Immature natural killer cell (primary cell): Measurements from ENCODE around the gene CACFD1. TPM values are rescaled to one million over a fixed set of nuclear protein-coding genes. Genes with fewer than 3 reads are reported as not detected.

Experiments used
- DNase-seq, 3 donors: peaks; one replicate each; pipeline ENCODE4 v3.0.0; 2022; ENCODE audit warnings: mixed read lengths in 1 of 3
- H3K27ac Mint-ChIP-seq, 6 donors: one replicate each; pipeline ENCODE4 v1.8.0; 2020; ENCODE audit warnings: mixed read lengths in 6 of 6, mild to moderate bottlenecking in 5 of 6, inconsistent platforms in 4 of 6, moderate library complexity in 3 of 6
- H3K27me3 Mint-ChIP-seq, 3 donors: one replicate each; pipeline ENCODE4 v1.8.0; 2020 to 2021; ENCODE audit warnings: low read depth in 3 of 3, mild to moderate bottlenecking in 3 of 3, mixed read lengths in 3 of 3, moderate library complexity in 3 of 3, inconsistent platforms in 1 of 3
- H3K36me3 Mint-ChIP-seq, 3 donors: one replicate each; pipeline ENCODE4 v1.8.0; 2020; ENCODE audit warnings: mixed read lengths in 3 of 3, inconsistent platforms in 2 of 3, mild to moderate bottlenecking in 2 of 3
- H3K4me1 Mint-ChIP-seq, 2 donors: one replicate each; pipeline ENCODE4 v1.8.0; 2020; ENCODE audit warnings: inconsistent platforms in 2 of 2, mild to moderate bottlenecking in 2 of 2, mixed read lengths in 2 of 2, moderate library complexity in 1 of 2
- H3K4me3 Mint-ChIP-seq, 5 donors: one replicate each; pipeline ENCODE4 v1.8.0; 2020; ENCODE audit warnings: mild to moderate bottlenecking in 5 of 5, mixed read lengths in 5 of 5, inconsistent platforms in 3 of 5, moderate library complexity in 3 of 5
- H3K9me3 Mint-ChIP-seq, 6 donors: one replicate each; pipeline ENCODE4 v1.8.0; 2020; ENCODE audit warnings: mild to moderate bottlenecking in 6 of 6, mixed read lengths in 6 of 6, inconsistent platforms in 4 of 6, moderate library complexity in 3 of 6
- polyA plus RNA-seq, 3 donors: library from polyadenylated mRNA; unstranded; fragments of 300-500 nt; fragmentation: Illumina TruSeq; gene quantifications; one replicate each; pipeline ENCODE4 v1.2.3, GENCODE V29; 2021

Gene CACFD1
- polyA plus RNA-seq, 3 donors from 2014 or later, result 5.3 to 11.3 (median 7.4) TPM

DNA sequence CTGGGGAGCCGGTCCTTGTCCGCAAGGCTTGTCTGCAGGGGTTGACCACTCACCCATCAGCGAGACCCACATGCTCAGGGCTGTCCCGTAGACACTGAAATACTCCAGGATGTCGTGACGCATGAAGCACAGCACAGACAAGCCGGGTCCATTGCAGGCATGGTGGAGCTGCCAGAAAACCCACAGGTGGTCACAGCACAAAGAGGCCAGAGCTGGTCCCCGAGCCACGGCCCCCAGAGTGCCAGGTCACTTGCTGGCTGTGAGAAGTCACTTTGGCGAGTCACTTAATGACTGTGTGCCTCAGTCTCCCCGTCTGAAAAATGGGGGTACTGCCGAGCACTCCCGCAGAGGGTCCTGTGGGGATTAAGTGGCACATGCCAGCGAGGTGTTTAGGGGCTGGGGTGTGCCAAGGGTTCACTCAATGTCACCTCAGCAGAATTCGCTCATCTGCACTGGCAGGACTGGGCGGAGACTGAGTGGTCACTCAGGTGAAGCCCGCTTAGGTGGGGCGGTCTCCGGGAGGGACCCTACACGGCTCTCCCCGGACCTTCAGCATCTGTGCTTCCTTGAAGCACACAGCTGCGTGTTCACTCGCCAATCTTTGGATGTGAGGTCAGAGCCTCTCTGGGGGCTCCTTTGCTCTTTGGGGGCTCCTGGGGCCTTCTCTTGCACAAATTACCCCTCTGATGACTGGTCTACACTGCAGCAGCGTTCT lies 60.5 kb downstream of the CACFD1 start:
- Mint-ChIP-seq H3K4me3 (no peak overlapping the region), H3K4me1 (no peaks in the 10 kb centered on the region), H3K9me3 (no peaks in the 10 kb centered on the region), H3K36me3 (no peaks in the 10 kb centered on the region), H3K27ac (no peak overlapping the region), H3K27me3 (peaks cover 1 to 3% (median 2%) of the 10 kb centered on the region in 3 donors)
- no peak for DNase-seq

Other genes with a start within 250 kb of the CACFD1 start
- under 1 TPM in 1 of 3 donors, not detected in 2; 0.03 TPM for gene ABO, start 184.8 kb upstream of the CACFD1 start, polyA plus RNA-seq
- gene SURF6, start 123.8 kb upstream of the CACFD1 start, polyA plus RNA-seq, result 10 to 100 TPM in 1 of 3 donors, 1 to 10 TPM in 2; 3.0 to 15.5 (median 5.7) TPM
- 10 to 100 TPM in 1 of 3 donors, 1 to 10 TPM in 2; 5.2 to 27.4 (median 7.0) TPM for gene MED22, start 111.8 kb upstream of the CACFD1 start, polyA plus RNA-seq
- gene RPL7A, start 111.8 kb upstream of the CACFD1 start, polyA plus RNA-seq, result 100 to 1,000 TPM; 459 to 791 (median 622) TPM
- gene SURF1, start 103.5 kb upstream of the CACFD1 start, polyA plus RNA-seq, result 100 to 1,000 TPM; 104 to 153 (median 131) TPM
- 10 to 100 TPM; 30.2 to 36.9 (median 34.5) TPM for gene SURF2, start 103.4 kb upstream of the CACFD1 start, polyA plus RNA-seq
- gene SURF4, start 83.9 kb upstream of the CACFD1 start, polyA plus RNA-seq, result 100 to 1,000 TPM; 195 to 304 (median 198) TPM
- under 1 TPM in 2 of 3 donors, not detected in 1; 0.55 to 0.96 TPM for gene STKLD1, start 83.6 kb upstream of the CACFD1 start, polyA plus RNA-seq
- 10 to 100 TPM in 2 of 3 donors, 1 to 10 TPM in 1; 6.9 to 27.4 (median 11.5) TPM for gene REXO4, start 42.0 kb upstream of the CACFD1 start, polyA plus RNA-seq
- under 1 TPM in 2 of 3 donors, not detected in 1; 0.33 to 0.73 TPM for gene ADAMTS13, start 37.6 kb upstream of the CACFD1 start, polyA plus RNA-seq
- 1 to 10 TPM; 4.4 to 8.0 (median 4.6) TPM for gene SLC2A6, start 19.1 kb downstream of the CACFD1 start, polyA plus RNA-seq
- gene MYMK, start 65.0 kb downstream of the CACFD1 start, polyA plus RNA-seq, result not detected
- gene ADAMTSL2, start 74.7 kb downstream of the CACFD1 start, polyA plus RNA-seq, result not detected
- not detected for gene FAM163B, start 149.4 kb downstream of the CACFD1 start, polyA plus RNA-seq
- gene DBH, start 176.4 kb downstream of the CACFD1 start, polyA plus RNA-seq, result not detected